IPS-NIHi11 (cell line): ENCODE measurements around the gene SEZ6.

Experiments
- DNase-seq: peaks from one replicate; pipeline ENCODE4 v3.0.0; 2012; ENCODE audit warnings: mixed read lengths, low spot score

SEZ6 gene

DNA sequence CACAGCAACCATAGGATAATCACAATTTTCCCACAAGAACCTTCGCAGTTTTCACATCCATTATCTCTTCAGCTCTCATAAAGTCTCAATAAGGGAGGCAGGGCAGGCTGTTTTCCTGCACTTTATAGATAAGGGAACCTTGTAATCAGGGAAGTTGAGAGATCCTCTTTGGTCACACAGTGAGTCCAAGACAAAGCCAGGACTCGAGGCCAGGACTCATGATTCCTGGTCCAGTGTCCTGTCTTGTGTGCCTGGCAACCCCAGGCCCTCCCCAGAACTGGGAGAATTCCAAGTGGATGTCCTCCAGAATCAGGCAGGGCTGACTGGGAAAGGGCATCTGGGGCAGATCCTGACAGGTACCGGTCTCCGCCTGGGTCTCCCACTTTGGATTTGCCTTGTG is 31.4 kb downstream of the SEZ6 start:
- DNase-seq = no peak

DNA sequence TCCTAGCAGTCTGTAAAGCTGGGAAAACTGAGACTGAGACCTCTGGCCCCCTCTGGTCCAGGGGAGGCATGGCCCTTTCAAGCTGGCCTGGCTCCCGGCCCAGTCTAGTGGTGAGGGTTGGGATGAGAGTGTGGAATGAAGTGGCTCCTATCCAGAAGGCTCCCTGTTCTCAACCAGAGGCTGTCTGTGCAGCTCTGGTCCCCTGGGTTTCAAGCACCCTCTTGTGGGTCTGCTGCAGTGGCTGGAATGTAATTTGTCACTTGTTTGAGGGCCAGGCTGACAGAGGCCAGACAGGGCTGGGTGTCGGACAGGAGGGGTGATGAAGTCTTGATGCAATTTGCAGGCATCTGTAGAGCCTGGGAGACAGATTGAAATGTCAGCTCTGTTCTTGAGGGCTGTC is 32.4 kb downstream of the SEZ6 start:
- no peak for DNase-seq

DNA sequence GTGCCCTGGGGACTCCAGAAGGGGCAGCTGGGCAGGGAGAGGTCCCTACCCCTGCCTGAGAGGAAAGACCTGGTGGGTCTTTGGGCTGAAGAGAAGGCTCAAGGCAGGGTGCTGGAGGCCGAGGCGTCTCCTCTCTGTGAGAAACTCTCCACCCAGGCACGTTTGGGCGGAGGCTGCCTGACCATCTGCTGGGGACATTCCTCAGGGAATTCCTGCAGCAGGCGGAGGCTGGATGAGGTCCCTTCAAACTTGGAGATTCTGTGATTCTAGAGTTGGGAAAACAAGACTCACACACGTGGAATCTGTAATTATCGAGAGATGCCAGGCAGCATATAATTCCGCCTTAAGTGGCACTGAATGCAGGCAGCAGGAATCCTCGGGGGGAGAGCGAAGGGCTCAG is 33.4 kb downstream of the SEZ6 start:
- no peak for DNase-seq

DNA sequence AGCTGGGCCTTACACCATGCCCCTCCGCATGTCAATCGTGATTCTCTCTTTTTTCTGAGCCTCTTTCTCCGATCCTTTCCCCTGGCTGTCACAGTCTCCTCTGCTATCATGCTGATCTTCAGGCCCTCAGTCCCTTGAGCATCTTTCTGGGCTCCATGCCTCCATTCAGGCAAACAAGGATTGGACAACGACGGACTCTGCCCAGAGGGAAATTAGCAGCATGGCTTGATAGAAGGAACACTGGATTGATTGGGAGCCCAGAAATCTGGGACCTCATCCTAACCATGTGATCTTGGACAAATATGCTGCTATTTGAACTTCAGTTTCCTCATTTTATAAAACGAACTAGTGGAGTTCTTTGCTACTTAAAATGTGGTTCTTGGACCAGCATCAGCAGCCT is 35.0 kb downstream of the SEZ6 start:
- DNase-seq = no peak

DNA sequence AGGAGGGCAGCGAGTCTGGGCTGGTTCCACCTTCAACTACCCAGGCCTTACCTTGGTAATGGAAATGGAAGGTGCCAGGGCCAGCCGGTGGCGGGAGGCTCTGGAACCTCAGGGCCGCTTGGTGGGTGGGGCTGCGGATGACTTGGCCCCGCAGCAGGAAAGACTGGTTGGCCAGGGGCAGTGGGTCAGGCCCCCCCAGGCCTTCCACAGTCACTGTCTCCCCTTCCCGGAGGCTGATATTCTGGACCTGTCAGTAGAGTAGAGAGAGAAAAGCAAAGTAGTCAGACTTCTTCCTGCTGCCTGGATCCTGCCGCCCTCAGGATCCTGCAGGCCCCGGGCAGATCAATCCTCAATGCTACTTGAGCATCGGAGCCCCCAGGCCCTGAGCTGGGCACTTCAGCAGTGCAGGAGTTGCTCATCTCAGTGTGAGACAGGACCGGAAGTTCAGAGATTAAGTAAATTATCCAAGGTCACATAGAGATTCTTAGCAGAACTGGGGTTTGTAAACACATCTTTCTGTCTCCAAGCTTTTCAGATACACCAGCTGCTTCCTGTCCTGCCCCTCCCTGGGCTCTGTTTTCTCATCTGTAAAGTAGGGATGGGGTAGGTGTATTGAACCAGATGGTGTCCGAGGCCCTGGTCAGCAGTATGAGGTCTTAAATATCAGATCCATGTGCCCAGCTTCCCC is 36.0 kb downstream of the SEZ6 start:
- DNase-seq = no peak

DNA sequence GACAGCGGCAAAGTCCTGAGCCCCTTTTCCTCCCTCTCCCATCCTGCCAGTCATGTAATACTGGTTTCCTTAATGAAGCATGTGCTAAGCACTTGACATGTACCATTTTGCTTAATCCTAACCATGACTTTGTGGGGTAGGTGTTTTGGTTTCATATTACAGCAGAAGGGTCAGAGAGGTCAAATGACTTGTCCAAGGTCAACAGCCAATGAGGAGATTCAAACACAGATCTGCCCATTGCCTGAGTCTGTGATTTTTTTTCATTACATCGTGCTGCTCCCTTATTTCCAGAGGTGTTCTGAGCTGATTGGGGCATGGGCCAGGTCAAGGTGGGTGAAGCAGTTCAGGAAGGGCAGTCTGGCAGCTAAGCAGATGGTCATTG is 36.9 kb downstream of the SEZ6 start:
- no peak for DNase-seq

DNA sequence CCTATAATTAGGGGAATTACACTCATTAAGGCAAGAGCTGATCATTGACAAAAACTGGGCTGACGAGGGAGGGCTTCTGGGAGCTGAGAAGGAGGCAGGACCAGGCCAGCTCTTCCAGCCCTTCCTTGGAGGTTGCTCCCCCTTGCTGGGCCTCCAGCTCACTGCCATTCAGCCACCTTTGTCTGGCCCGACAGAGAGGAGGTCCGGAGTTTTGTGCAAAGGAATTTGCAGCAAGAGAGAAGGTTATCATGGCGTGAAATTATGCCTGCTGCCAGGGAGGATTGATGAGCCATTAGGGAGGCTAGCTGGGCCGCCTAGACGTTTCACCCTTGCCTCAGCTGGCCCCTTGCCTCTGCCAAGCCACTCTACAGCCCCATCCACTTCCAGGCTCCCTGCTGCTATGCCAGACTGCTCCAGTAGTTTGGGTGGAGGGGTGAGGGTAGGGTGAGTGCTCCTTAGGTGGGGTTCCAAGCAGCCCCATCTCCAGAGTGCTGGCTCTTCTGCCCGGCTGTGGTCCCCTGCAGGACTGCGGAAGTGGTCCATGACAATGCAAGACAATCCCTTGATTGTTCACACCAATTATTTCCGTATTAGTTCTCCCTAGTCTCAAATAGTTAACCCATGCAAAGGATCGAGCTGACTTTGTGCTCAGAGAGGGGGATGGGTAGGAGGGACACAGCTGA is 37.5 kb downstream of the SEZ6 start:
- DNase-seq = peak; percentile 52

DNA sequence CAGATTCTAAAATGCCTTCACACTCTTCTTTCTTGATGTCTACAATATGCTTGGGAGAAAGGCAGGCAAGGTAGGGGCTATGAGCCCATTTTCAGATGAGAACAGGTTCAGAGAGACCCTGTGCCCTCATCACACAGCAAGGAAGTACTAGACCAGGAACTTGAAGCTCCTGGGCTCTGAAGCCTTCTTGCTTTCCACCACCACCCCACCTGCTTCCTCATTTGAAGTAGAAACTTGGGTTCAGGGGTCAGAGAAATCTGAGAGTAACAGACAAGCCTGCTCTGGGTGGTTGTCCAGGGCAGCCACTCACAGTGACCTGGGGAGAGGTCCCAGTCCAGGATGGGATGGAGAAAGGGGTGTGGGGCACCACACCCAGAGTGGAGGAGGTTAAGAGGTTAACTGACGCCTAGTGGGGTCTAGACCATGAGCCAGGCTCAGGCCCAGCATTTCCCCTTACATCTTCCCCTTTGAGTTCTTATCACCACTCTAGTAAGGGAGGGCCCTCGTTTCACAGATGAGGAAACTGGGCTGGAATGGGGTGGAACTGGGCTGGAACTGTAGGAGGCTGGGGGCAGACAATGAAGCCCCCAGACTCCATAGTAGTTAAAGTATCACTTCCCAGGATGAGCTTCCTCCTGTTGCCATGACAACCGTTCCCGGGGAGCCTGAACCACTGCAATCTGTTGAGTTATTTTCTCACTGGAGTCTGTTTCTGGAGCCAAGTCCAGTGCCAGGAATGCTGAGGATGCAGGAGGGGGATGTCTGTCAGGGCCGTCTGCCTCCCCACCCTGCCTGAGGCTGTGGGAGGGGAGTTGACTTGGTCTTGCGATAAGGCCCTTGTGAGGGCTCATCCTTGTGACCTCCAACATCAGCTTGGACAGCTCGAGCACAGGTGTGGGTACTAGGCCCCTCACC is 38.4 kb downstream of the SEZ6 start:
- no peak for DNase-seq

DNA sequence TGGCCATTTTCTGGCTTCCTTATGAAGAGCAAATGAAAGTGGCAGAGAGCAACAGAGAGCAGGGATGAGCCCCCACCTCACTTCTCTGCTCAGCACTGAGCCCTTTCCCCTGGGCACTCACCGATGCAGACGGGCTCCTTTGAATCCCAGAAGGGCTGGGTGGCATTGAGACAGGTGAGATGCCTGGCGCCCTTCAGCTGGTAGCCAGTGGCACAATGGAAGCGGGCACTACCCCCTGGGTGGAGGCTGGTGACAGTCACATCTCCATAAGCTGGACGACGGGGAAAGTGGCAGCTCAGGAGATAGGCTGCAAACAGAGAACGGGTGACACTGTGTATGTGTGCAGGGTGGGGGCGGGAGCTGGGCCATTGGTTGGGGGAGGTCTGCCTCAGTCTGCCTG is 42.0 kb downstream of the SEZ6 start:
- no peak for DNase-seq

DNA sequence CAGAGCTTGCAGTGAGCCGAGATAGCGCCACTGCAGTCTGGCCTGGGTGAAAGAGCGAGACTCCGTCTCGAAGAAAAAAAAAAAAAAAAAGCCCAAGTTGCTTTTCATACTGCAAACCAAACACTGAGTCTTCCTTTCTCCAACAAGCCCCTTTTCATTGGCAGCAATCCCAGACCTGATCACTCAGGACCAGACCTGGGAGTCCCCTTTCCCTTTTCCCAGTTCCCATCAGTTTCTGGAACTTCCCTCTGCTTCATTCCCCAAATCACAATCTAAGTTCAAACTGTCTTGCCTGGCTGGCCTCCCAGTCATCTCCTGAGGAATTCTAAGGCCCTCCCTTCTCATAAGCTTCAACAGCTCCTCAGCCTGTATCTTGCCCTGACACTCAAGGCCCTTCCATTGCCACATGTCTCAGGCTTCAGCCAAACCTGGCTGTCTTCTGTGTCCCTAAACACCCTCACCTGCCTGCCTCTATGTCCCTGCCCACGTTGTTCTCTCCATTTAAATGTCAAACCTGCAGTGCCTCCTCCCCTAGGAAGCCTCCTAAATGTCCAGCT is 42.7 kb downstream of the SEZ6 start:
- DNase-seq = no peak

DNA sequence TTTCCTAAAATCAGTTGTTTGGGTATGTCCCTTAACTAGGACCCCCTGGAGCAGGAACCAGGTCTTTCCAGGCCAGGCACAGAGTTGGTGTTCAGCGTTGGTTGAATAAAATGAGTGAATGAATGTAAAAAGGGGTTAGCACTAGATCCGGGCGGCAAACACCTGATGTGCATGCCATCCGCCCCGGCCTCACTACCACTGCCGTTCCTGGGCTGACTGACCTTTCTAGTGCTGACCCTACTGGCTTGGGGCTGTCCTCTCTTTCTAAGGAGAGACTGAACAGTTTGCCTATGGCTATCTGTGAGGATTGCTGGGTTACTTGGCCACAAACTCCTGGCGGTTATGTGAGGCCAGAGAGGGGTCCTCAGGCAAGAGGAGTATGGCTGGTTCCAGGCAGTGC is 44.4 kb downstream of the SEZ6 start:
- no peak for DNase-seq

DNA sequence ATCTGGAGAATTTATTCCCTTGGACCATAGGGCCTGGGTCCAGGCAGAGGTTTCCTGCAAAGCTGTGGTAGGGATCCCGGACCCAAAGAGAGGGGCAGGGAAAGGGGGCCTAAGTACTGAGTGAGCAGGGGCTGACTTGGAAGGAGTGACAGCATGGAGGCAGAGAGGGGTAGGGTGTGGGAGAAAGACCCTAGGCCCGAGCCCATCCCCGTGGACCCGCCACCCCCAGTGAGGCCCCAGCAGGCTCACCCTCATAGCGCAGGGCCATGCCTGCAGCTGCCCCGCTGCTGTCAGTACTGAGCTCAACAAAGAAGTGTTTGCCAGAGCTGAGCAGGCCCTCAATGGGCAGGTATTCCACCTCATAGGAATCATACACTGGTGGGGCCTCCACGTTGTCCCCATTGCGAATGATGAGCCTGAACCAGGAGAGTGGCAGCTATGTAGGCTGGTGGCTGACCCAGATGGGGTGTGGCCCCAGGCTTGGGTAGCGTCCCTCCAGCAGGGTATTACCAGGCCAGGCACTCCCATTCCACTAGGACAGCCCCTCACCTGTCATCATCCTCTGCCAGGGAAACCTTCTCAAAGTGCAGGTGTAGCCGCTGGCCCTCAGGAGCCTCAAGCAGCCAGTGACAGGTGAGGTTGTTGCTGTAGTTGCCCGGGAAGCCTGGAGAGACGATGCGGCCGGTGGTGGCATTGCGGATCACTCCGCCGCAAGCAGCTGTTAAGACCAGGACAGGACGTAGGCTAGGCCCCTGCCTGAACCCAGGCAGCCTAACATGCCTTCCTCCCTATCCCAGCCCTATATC is 45.4 kb downstream of the SEZ6 start:
- DNase-seq = no peak

DNA sequence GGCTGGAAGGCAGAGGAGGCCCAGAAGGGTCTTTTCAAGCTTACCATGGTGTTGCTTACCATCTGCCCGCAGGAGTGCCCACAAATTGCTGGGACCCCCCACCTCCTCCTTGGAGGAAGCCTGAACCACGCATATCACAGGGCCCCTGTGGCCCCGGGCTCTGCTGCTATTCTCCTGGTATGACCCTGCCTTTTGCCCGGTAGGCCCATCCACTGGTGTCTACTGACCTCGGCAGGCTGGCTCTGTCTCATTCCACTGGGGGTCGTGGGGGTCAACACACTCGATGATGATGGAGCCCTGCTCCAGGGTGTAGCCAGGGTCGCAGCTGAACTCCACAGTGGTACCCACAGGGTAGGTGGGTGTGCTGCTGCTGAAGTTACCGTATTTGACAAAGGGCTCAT is 46.4 kb downstream of the SEZ6 start:
- DNase-seq = no peak

DNA sequence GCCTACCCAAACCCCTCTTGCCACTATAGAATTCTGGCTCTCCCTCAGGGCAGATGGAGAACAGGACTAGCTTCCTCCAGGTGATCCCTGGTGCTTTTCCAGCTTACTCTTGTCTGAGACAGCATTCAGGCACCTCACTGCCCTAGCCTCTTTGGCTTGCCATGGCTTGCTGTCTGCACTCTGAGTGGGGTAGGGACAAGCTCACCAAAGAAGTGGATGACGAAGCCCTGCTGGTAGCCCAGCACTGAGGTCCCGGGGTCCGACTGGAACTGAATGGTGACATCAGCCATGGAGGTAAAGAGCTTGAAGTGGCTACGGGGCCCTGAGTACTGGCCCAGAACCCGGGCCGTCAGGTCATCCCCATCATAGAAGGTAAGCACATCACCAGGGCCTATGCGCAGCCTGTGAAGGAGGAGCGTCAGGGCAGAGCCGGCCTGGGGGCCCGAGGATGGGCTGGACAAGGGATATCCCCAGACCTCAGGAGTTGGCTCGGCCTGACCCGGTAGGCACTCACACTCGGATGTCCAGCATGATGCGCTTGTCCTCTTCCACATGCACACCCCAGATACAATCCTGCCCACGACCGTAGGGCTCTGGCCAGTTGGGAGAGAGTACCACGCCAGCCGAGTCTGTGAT is 46.9 kb downstream of the SEZ6 start:
- DNase-seq = no peak

DNA sequence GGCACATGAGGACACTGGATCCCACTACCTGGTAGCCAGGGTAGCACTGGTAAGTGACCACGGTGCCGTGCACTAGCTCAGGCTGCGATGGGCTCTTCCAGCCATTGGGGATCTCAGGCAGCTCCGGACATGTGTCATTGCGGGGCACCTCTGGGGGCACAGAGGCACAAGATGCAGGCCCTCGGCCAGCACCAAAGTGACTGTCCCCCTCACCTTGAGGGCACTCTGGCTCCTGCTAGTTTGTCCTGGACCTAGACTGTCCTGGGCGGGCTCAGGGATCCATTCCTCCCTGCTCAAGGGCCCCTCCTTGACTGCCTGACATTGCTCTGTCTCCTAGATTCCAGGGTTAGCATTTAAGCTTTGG is 47.9 kb downstream of the SEZ6 start:
- no peak for DNase-seq

DNA sequence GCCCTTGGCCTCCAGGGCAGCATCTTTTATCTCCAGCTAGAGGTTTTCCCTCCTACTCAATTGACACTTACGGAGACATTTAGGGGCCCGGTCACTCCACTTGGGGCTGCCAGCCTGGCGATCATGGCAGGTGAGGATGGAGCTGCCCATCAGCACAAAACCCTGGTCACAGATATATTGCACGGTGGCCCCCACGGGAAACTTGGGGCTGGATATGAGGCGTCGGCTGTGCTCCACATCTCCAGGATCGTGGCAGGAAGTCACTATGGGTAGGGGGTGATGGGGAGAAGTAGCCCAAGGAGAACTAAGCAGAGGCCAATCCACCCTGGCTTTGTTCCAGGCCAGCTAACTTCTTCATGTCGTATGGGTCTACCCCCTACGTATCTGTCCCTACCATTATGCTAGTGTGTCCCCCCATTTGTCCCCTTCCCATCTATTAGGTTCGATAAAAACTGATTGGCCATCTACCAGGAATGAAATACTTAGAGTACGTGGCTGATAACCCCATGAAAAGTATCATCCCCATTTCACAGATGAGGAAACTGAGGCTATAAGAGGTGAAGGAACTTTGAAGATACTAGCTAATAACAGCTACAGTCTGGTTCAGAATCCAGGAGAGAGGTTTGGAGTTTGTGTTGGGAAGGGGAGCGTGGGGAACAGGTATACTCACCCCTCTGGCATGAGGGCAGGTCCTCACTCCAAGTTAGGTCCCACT is 48.4 kb downstream of the SEZ6 start:
- DNase-seq = no peak

DNA sequence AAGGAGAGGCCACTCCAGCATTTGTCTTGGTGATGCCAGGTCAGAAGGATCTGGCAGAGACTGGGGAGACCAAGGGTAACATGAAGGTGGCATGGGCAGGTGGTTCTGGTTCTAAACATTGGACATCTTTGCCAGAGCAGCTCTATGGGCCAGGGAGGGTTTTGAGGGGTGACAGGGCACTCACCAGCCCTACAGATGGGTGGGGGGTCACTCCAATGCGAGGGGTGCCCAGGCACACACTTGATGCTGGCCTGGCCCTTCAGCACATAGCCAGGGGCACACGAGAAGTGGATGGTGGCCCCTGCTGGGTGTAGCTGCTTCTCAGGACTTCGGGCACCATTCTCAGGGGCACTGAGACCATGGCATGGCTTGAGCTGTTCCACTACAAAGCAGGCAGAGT is 49.0 kb downstream of the SEZ6 start:
- no peak for DNase-seq

DNA sequence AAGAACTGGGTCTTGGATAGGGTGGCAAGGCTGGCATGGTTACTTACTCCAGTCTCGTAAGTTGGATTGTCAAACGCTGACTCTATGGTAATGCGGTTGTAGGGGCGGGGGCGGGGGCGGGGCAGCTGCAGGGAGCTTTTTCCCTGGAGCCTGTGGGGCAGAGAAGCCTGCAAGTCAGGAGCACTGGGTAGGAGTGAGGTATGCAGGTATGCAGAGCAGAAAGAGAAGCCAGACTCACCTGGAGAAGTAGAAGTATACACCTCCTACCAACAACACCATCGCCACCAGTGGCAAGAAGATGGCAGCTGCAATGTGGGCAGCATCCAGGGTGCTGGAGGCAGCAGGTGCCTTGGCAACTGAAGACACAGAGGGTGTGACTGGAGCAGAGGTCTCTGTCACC is 49.7 kb downstream of the SEZ6 start:
- peak; percentile 38 for DNase-seq

DNA sequence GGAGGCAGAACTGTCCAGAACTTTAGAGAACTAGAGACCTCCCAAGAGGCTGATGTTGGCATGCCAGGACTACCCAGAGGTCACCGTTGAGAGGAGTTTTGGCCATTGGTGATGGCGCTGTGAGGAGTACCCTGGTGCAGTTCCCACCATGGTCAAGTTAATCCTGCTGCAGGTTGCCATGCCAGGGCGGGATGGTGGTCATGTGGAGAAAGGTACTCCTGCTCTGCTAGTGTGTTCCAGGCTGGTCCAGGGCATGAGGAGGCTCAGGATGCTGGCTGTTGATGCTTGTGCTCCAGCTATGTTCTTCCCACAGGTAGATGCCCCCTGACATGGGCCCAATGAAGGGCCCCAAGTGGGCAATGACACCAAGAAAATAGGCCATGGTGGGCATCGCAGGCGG is 50.4 kb downstream of the SEZ6 start:
- DNase-seq = no peak

DNA sequence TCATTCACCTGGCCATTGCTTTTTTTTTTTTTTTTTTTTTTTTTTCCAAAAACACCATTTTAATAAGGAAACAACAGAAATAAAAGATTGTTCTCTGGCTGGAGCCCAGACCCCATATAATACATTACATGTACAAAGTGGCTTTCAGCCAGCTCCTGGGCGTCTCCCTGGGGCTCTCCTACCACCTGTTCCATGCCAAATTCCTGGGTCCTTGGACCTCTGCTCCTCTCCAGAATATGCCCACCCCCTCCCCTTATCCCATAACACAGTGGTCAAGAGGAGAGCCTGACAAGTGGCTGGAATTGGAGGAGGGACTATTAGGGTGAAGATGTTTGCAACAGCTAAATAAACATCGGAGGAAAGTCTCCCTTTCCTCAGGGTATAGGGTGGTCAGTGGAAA is 50.9 kb downstream of the SEZ6 start:
- DNase-seq = no peak
